Gastrocnemius medialis (tissue), 4 donors: ENCODE results near the gene FDPS. TPM values are rescaled to one million over a fixed set of nuclear protein-coding genes. Genes with fewer than 3 reads are reported as not detected.

Experiments
- ATAC-seq, 2 donors: fragments of 150-250 bp; one replicate each; pipeline ENCODE4 v1.9.1; 2016
- DNase-seq, 2 donors: peaks; one replicate each; pipeline ENCODE4 v3.0.0-alpha.2; 2019
- H3K27ac ChIP-seq, 4 donors: fragments of 200-600 bp; sonication (generic); 1 replicate in 1 of 4; 2 replicates in 3 of 4; pipeline ENCODE4 v1.5.1; 2016 to 2018; ENCODE audit warnings: mild to moderate bottlenecking in 2 of 4, moderate library complexity in 1 of 4
- H3K27me3 ChIP-seq, 3 donors: fragments of 200-600 bp; sonication (generic) in 2 of 3; 1 replicate in 1 of 3; 2 replicates in 2 of 3; pipeline versions ENCODE4 v1.5.1 to v1.6.0; 2016 to 2019; ENCODE audit warnings: mild to moderate bottlenecking in 1 of 3, moderate library complexity in 1 of 3
- H3K36me3 ChIP-seq, 2 donors: fragments of 200-600 bp; sonication (generic) in 1 of 2; one replicate each; pipeline ENCODE4 v1.5.1; 2017 to 2018
- H3K4me1 ChIP-seq, 2 donors: fragments of 200-600 bp; sonication (generic) in 1 of 2; one replicate each; pipeline ENCODE4 v1.5.1; 2016 to 2017; ENCODE audit warnings: mild to moderate bottlenecking in 2 of 2
- H3K4me3 ChIP-seq, 4 donors: fragments of 200-600 bp; sonication (generic) in 3 of 4; 1 replicate in 1 of 4; 2 replicates in 3 of 4; pipeline ENCODE4 v1.5.1; 2016 to 2019; ENCODE audit warnings: mild to moderate bottlenecking in 2 of 4
- H3K9me3 ChIP-seq, 3 donors: fragments of 200-600 bp; sonication (generic) in 2 of 3; 1 replicate in 1 of 3; 2 replicates in 2 of 3; pipeline ENCODE4 v1.5.1; 2016 to 2019
- CTCF ChIP-seq, 5 experiments: fragments of 450-650 bp in 3 of 5; fragments of 200-600 bp in 2 of 5; sonication (generic) in 2 of 5; IDR thresholded peaks in 4 of 5; conservative IDR thresholded peaks in 1 of 5; 1 replicate in 4 of 5; 2 replicates in 1 of 5; pipeline ENCODE4 v1.5.1; 2016 to 2019; ENCODE audit warnings: antibody characterized with exemption in 5 of 5, mild to moderate bottlenecking in 3 of 5, moderate library complexity in 3 of 5
- POLR2A ChIP-seq, 2 donors: fragments of 450-650 bp; IDR thresholded peaks; one replicate each; pipeline ENCODE4 v1.6.1; 2017; ENCODE audit warnings: antibody characterized with exemption in 2 of 2, mild to moderate bottlenecking in 2 of 2, moderate library complexity in 2 of 2
- in situ Hi-C, 4 donors: fragments of 200-750 bp; cut with MboI; loops; one replicate each; pipeline versions ENCODE4 v1.15.0 to v1.8.0; 2017; ENCODE audit warnings: low sequenced_read_pairs in 4 of 4
- intact Hi-C: fragments of 100-400 bp; cut with DNase I; formaldehyde crosslinking; loops from one replicate; pipeline ENCODE4 v1.15.1; 2023; ENCODE audit warnings: low total_unique reads
- total RNA-seq, 4 donors: library from RNA; depleted of rRNA; stranded (reverse); fragments of >200 nt; gene quantifications; one replicate each; pipeline versions ENCODE4 v1.1.0 to v1.2.3, GENCODE V29; 2016

FDPS gene
- total RNA-seq, 4 donors from 2014 or later: 47.6 to 65.4 (median 49.1) TPM

- no peak within 1 kb of the TSS for H3K4me3 ChIP-seq
- H3K27ac ChIP-seq: no peak within 1 kb of the TSS
- TF ChIP-seq CTCF (IDR thresholded peaks at IDR 0.05 in 4 of 5, conservative IDR thresholded peaks at IDR 0.05 in 1 of 5): no peak
- TF ChIP-seq POLR2A (IDR thresholded peaks at IDR 0.05): no peak
- in situ Hi-C loops (no loop called here), intact Hi-C loops (no loop called here)
- no peaks in the 10 kb centered on the region for H3K36me3 ChIP-seq
- H3K9me3 ChIP-seq: no peaks in the 10 kb centered on the region
- no peak for ATAC-seq
- H3K27me3 ChIP-seq: peaks cover 0 to 3% (median 0%) of the 10 kb centered on the region in 3 donors
- no peaks in the 10 kb centered on the region for H3K4me1 ChIP-seq
- no peak for DNase-seq
Measured at GRCh38 chr1:155301342-155301841, 7.3 kb upstream of the FDPS start, which contains the start of gene PKLR. PKLR (minus strand) TSS chr1:155301438; CDS start chr1:155301395, 43 bp downstream.

DNA sequence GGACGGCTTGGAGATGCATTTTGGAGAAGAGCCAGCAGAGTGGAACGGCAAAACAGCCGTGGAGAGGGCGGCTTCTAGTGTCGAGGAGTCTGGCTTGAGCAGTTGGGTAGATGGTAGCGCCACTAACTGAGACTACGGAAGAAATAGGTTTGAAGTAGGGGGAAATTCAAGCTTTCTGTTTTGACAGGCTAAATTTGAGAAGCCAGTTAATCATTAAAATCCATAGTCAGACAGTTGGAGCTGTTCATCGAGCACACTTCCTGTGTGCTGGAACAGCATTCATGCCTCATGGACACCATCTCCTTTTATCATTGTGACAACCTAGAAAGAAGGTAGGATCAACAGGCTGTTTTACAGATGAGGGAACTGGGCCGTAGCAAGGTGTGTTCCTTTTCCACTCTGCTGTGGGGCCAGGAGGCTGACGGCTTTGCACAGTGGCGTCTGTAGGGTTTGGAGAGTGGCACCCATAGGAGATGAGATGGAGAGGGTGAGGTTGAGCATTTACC, 4.1 kb upstream of the FDPS start:
- Histone ChIP-seq H3K4me1 (peaks cover 4 to 6% of the 10 kb centered on the region in 2 donors), H3K36me3 (no peaks in the 10 kb centered on the region), H3K27me3 (no peaks in the 10 kb centered on the region), H3K4me3 (no peak overlapping the region), H3K27ac (no peak overlapping the region), H3K9me3 (no peaks in the 10 kb centered on the region)
- DNase-seq (no peak), ATAC-seq (no peak)
- no peak for TF ChIP-seq POLR2A (IDR thresholded peaks at IDR 0.05)
- no peak for TF ChIP-seq CTCF (IDR thresholded peaks at IDR 0.05 in 4 of 5, conservative IDR thresholded peaks at IDR 0.05 in 1 of 5)
- in situ Hi-C loops (no loop called here), intact Hi-C loops (loop anchor here (5.0 kb wide), 1 partner anchor 97 kb away; the partner anchor contains the start of genes MTX1 and THBS3)

DNA sequence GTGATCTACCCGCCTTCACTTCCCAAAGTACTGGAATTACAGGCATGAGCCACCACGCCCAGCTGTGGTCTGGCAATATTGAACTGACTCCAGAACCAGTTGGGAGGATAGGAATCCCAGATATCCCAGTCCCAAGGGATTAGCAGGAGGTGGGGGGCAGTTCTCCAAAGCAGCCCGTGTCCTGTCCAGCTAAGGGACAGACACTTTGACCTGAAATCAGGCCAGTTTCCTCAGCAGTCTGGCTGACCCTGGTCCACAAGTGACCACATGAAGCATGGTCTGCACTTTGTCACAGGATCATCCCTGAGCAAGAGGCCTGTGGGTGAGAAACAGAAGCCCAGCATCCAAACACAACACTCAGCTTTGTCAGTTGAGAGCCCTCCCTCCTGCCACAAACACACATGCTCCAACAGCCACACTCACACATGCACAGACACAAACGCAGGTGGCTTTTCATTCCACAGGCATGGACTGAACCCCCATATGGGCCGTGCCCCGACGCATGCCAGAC, 2.7 kb upstream of the FDPS start:
- no peak overlapping the region for H3K4me3 ChIP-seq
- intact Hi-C loops (loop anchor here (5.0 kb wide), 1 partner anchor 99 kb away; the partner anchor contains the start of genes MTX1 and THBS3), in situ Hi-C loops (no loop called here)
- H3K4me1 ChIP-seq: peaks cover 14% of the 10 kb centered on the region in 2 donors
- ATAC-seq (no peak), DNase-seq (no peak)
- H3K36me3 ChIP-seq: peaks cover 0 to 1% of the 10 kb centered on the region in 2 donors
- TF ChIP-seq CTCF (IDR thresholded peaks at IDR 0.05 in 4 of 5, conservative IDR thresholded peaks at IDR 0.05 in 1 of 5): no peak
- no peak for TF ChIP-seq POLR2A (IDR thresholded peaks at IDR 0.05)
- H3K27me3 ChIP-seq: no peaks in the 10 kb centered on the region
- no peak overlapping the region for H3K27ac ChIP-seq
- no peaks in the 10 kb centered on the region for H3K9me3 ChIP-seq

DNA sequence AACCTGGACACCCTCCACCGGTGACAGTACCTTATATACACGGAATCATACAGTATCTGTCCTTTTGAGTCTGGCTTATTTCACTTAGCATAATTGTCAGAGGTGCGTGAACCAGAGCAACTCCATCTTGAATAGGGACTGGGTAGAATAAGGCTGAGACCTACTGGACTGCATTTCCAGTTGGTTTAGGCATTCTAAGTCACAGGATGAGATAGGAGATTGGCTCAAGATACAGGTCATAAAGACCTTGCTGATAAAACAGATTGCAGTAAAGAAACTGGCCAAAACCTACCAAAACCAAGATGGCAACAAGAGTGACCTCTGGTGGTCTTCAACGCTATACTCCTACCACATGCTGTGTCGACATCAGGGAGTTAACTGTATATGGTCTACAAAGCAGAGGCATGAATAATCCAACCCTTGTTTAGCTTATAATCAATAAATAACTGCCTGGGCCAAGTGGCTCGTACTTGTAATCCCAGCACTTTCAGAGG, 1.4 kb upstream of the FDPS start:
- H3K36me3 ChIP-seq: peaks cover 0 to 11% of the 10 kb centered on the region in 2 donors
- no peak overlapping the region for H3K4me3 ChIP-seq
- TF ChIP-seq CTCF (IDR thresholded peaks at IDR 0.05 in 4 of 5, conservative IDR thresholded peaks at IDR 0.05 in 1 of 5) (peak in 2 of 5 experiments; percentile 19 to 25), POLR2A (IDR thresholded peaks at IDR 0.05) (no peak)
- ATAC-seq (no peak), DNase-seq (no peak)
- peaks cover 14% of the 10 kb centered on the region in 2 donors for H3K4me1 ChIP-seq
- H3K9me3 ChIP-seq: no peaks in the 10 kb centered on the region
- in situ Hi-C loops (no loop called here), intact Hi-C loops (loop anchor here (5.0 kb wide), 1 partner anchor 100 kb away; the partner anchor contains the start of genes MTX1 and THBS3)
- no peaks in the 10 kb centered on the region for H3K27me3 ChIP-seq
- no peak overlapping the region for H3K27ac ChIP-seq
